HG03342 (cell line): ENCODE measurements around the gene PRIMA1.
"Not testable (repeated sequence)": the region's sequence is repeated elsewhere in the genome, so short reads cannot be mapped to it uniquely, and the experiment has no call there.

Experiments
- ATAC-seq: cut with Tn5 transposase; IDR thresholded peaks from one replicate; pipeline ENCODE4 v1.9.1; 2021; ENCODE audit warnings: mild to moderate bottlenecking, moderate library complexity; ENCODE audit not compliant: unreplicated experiment

The PRIMA1 gene

GRCh38 chr14:93788293-93788542 is at the start of gene PRIMA1:
PRIMA1 (minus strand) TSS chr14:93788485; CDS start chr14:93787718, 767 bp downstream.
- ATAC-seq = no peak

- no peak for ATAC-seq
Measured at GRCh38 chr14:93834699-93835371, 46.5 kb upstream of the PRIMA1 start.

- ATAC-seq = no peak
Measured at GRCh38 chr14:93832665-93833064, 44.4 kb upstream of the PRIMA1 start.

GRCh38 chr14:93832081-93832480 is 43.8 kb upstream of the PRIMA1 start:
- ATAC-seq = no peak

GRCh38 chr14:93830753-93831461 is 42.6 kb upstream of the PRIMA1 start:
- no peak for ATAC-seq

- ATAC-seq = no peak
Measured at GRCh38 chr14:93829839-93830481, 41.7 kb upstream of the PRIMA1 start.

GRCh38 chr14:93825235-93825553 is 36.9 kb upstream of the PRIMA1 start:
- no peak for ATAC-seq

GRCh38 chr14:93824518-93825234 is 36.4 kb upstream of the PRIMA1 start:
- ATAC-seq = no peak

GRCh38 chr14:93824076-93824475 is 35.8 kb upstream of the PRIMA1 start:
- no peak for ATAC-seq

- ATAC-seq = no peak
Measured at GRCh38 chr14:93821051-93821450, 32.8 kb upstream of the PRIMA1 start.

GRCh38 chr14:93818857-93819256 is 30.6 kb upstream of the PRIMA1 start:
- ATAC-seq = no peak

- ATAC-seq = no peak
Measured at GRCh38 chr14:93811676-93812075, 23.4 kb upstream of the PRIMA1 start.

GRCh38 chr14:93811020-93811419 is 22.7 kb upstream of the PRIMA1 start:
- ATAC-seq = no peak

- ATAC-seq = not testable (repeated sequence)
Measured at GRCh38 chr14:93809491-93810420, 21.5 kb upstream of the PRIMA1 start.

GRCh38 chr14:93804654-93805053 is 16.4 kb upstream of the PRIMA1 start:
- ATAC-seq = no peak

GRCh38 chr14:93803408-93804318 is 15.4 kb upstream of the PRIMA1 start:
- ATAC-seq = no peak

- no peak for ATAC-seq
Measured at GRCh38 chr14:93799989-93800921, 12.0 kb upstream of the PRIMA1 start.

GRCh38 chr14:93799617-93799988 is 11.3 kb upstream of the PRIMA1 start:
- ATAC-seq = no peak

- no peak for ATAC-seq
Measured at GRCh38 chr14:93797536-93797935, 9.3 kb upstream of the PRIMA1 start.
